Measurements from ENCODE around the gene HPSE2.

- no peak for TF ChIP-seq GLIS3 (CRISPR knock-in tag; IDR thresholded peaks at IDR 0.05)
- TF ChIP-seq ZFP30 (CRISPR knock-in tag; IDR thresholded peaks at IDR 0.05) = no peak
- no peak for TF ChIP-seq CREB5 (CRISPR knock-in tag; IDR thresholded peaks at IDR 0.05; ENCODE audit: low read depth)
- no peak for TF ChIP-seq RARB (CRISPR knock-in tag; IDR thresholded peaks at IDR 0.05)
- TF ChIP-seq CSDC2 (CRISPR knock-in tag; IDR thresholded peaks at IDR 0.05) = no peak
- no peak for TF ChIP-seq OSR1 (CRISPR knock-in tag; IDR thresholded peaks at IDR 0.05)
- no peak for TF ChIP-seq PATZ1 (CRISPR knock-in tag; IDR thresholded peaks at IDR 0.05; ENCODE audit: borderline replicate concordance)
- TF ChIP-seq ESRRG (CRISPR knock-in tag; IDR thresholded peaks at IDR 0.05) = no peak
Measured at GRCh38 chr10:99207340-99207739, 28.3 kb downstream of the HPSE2 start.
